ENCODE measurements around the gene SHROOM3. TPM values are rescaled to one million over a fixed set of nuclear protein-coding genes. Genes with fewer than 3 reads are reported as not detected.

SHROOM3 gene
- total RNA-seq, 1 donor from 2014 or later = 62.0 TPM

GRCh38 chr4:76498550-76498949 is 63.5 kb downstream of the SHROOM3 start:
- no peak for TF ChIP-seq CTCF (IDR thresholded peaks at IDR 0.05)
- Histone ChIP-seq H3K36me3 (no peaks in the 10 kb centered on the region), H3K4me1 (no peaks in the 10 kb centered on the region), H3K4me3 (no peak overlapping the region), H3K9me3 (no peaks in the 10 kb centered on the region), H3K27ac (no peak overlapping the region), H3K27me3 (ENCODE audit: low read depth) (no peaks in the 10 kb centered on the region)
- ATAC-seq (no peak), DNase-seq (no peak)
- intact Hi-C loops (cut with DNase I) = no loop called here

- Histone ChIP-seq H3K4me3 (no peak overlapping the region), H3K9me3 (no peaks in the 10 kb centered on the region), H3K36me3 (no peaks in the 10 kb centered on the region), H3K27me3 (ENCODE audit: low read depth) (no peaks in the 10 kb centered on the region), H3K4me1 (no peaks in the 10 kb centered on the region), H3K27ac (no peak overlapping the region)
- ATAC-seq (no peak), DNase-seq (no peak)
- TF ChIP-seq CTCF (IDR thresholded peaks at IDR 0.05) = no peak
- intact Hi-C loops (cut with DNase I) = no loop called here
These were observed 64.4 kb downstream of the SHROOM3 start for GRCh38 chr4:76499461-76499860.

- H3K36me3 ChIP-seq = no peaks in the 10 kb centered on the region
- ATAC-seq (no peak), DNase-seq (no peak)
- no peak for TF ChIP-seq CTCF (IDR thresholded peaks at IDR 0.05)
- H3K27ac ChIP-seq = no peak overlapping the region
- H3K4me1 ChIP-seq = no peaks in the 10 kb centered on the region
- intact Hi-C loops (cut with DNase I) = loop anchor here (10.0 kb wide), 1 partner anchor 68 kb away; the partner anchor contains the start of gene SHROOM3
- no peaks in the 10 kb centered on the region for H3K27me3 ChIP-seq (ENCODE audit: low read depth)
- H3K4me3 ChIP-seq = no peak overlapping the region
- no peaks in the 10 kb centered on the region for H3K9me3 ChIP-seq
These were observed 67.9 kb downstream of the SHROOM3 start for GRCh38 chr4:76502886-76503285.

- intact Hi-C loops (cut with DNase I) = loop anchor here (10.0 kb wide), 1 partner anchor 70 kb away; the partner anchor contains the start of gene SHROOM3
These were observed 69.8 kb downstream of the SHROOM3 start for GRCh38 chr4:76504613-76505465.

GRCh38 chr4:76511947-76512346 is 76.9 kb downstream of the SHROOM3 start:
- Histone ChIP-seq H3K27ac (no peak overlapping the region), H3K4me3 (no peak overlapping the region), H3K4me1 (no peaks in the 10 kb centered on the region), H3K36me3 (no peaks in the 10 kb centered on the region), H3K9me3 (no peaks in the 10 kb centered on the region), H3K27me3 (ENCODE audit: low read depth) (no peaks in the 10 kb centered on the region)
- intact Hi-C loops (cut with DNase I) = no loop called here
- TF ChIP-seq CTCF (IDR thresholded peaks at IDR 0.05) = no peak
- peak in 1 of 2 donors; percentile 18 for ATAC-seq
- DNase-seq = no peak

More at GRCh38 chr4:76504613-76505465, 69.8 kb downstream of the SHROOM3 start:
- Histone ChIP-seq H3K9me3 (no peaks in the 10 kb centered on the region), H3K27ac (no peak overlapping the region), H3K36me3 (no peaks in the 10 kb centered on the region), H3K4me3 (no peak overlapping the region), H3K4me1 (no peaks in the 10 kb centered on the region), H3K27me3 (ENCODE audit: low read depth) (no peaks in the 10 kb centered on the region)
- peak; percentile 67 for TF ChIP-seq CTCF (IDR thresholded peaks at IDR 0.05)
- no peak for DNase-seq
- ATAC-seq = peak in 1 of 2 donors; percentile 73
